HEK293T (cell line): ENCODE data around the gene TPMT.

Experiments
- CTCF ChIA-PET: fragments of 350-600 bp; formaldehyde crosslinking; extraction: SDS; loops from one replicate; lab custom pipeline; 2021; ENCODE audit warnings: antibody characterized with exemption, inconsistent platforms; lab: Yijun Ruan, JAX
- POLR2A ChIA-PET: fragments of 350-600 bp; formaldehyde crosslinking; extraction: SDS; loops from one replicate; lab custom pipeline; 2020; ENCODE audit warnings: antibody characterized with exemption, inconsistent platforms; lab: Yijun Ruan, JAX
- DNase-seq: peaks from one replicate; pipeline ENCODE4 v3.0.0; 2012; ENCODE audit warnings: mixed read lengths; ENCODE audit errors: extremely low spot score
- ARNT ChIP-seq: fragments of 450-650 bp; IDR thresholded peaks from 2 replicates; pipeline ENCODE4 v1.6.1; 2017; ENCODE audit warnings: mild to moderate bottlenecking
- BHLHE40 ChIP-seq: fragments of 450-650 bp; IDR thresholded peaks from 2 replicates; pipeline ENCODE4 v1.6.1; 2016; ENCODE audit warnings: mild to moderate bottlenecking, moderate library complexity, borderline replicate concordance
- CTBP1 ChIP-seq: fragments of 450-650 bp; IDR thresholded peaks from 2 replicates; pipeline ENCODE4 v1.6.1; 2016; ENCODE audit warnings: borderline replicate concordance
- ELF4 ChIP-seq: fragments of 450-650 bp; IDR thresholded peaks from 2 replicates; pipeline ENCODE4 v1.6.1; 2017; ENCODE audit warnings: antibody characterized with exemption
- FOXA1 ChIP-seq: fragments of 450-650 bp; IDR thresholded peaks from 2 replicates; pipeline ENCODE4 v1.6.1; 2016; ENCODE audit warnings: mild to moderate bottlenecking
- FOXK2 ChIP-seq: fragments of 450-650 bp; IDR thresholded peaks from 2 replicates; pipeline ENCODE4 v1.6.1; 2016; ENCODE audit warnings: mild to moderate bottlenecking
- FOXM1 ChIP-seq: fragments of 450-650 bp; IDR thresholded peaks from 2 replicates; pipeline ENCODE4 v1.6.1; 2017; ENCODE audit warnings: mild to moderate bottlenecking, borderline replicate concordance
- HDGF ChIP-seq: fragments of 450-650 bp; IDR thresholded peaks from 2 replicates; pipeline ENCODE4 v1.6.1; 2017; ENCODE audit warnings: antibody characterized with exemption, borderline replicate concordance
- L3MBTL2 ChIP-seq: fragments of 450-650 bp; conservative IDR thresholded peaks from 2 replicates; pipeline ENCODE4 v1.6.1; 2016; ENCODE audit warnings: mild to moderate bottlenecking
- LEF1 ChIP-seq: fragments of 450-650 bp; IDR thresholded peaks from 2 replicates; pipeline ENCODE4 v1.6.1; 2017; ENCODE audit warnings: mild to moderate bottlenecking, borderline replicate concordance
- NFRKB ChIP-seq: fragments of 450-650 bp; IDR thresholded peaks from 2 replicates; pipeline ENCODE4 v1.6.1; 2016; ENCODE audit warnings: mild to moderate bottlenecking, moderate library complexity
- SP1 ChIP-seq: fragments of 450-650 bp; IDR thresholded peaks from 2 replicates; pipeline ENCODE4 v1.6.1; 2017
- SUZ12 ChIP-seq: fragments of 450-650 bp; IDR thresholded peaks from 2 replicates; pipeline ENCODE4 v1.6.1; 2016; ENCODE audit warnings: mild to moderate bottlenecking
- TARDBP ChIP-seq: fragments of 450-650 bp; IDR thresholded peaks from 2 replicates; pipeline ENCODE4 v1.6.1; 2016
- ZNF384 ChIP-seq: fragments of 450-650 bp; IDR thresholded peaks from 2 replicates; pipeline ENCODE4 v1.6.1; 2016
- TF ChIP-seq, protein P1 (sequence below): fragments of 450-650 bp; IDR thresholded peaks from 2 replicates; pipeline ENCODE4 v1.6.1; 2016

Gene TPMT

DNA sequence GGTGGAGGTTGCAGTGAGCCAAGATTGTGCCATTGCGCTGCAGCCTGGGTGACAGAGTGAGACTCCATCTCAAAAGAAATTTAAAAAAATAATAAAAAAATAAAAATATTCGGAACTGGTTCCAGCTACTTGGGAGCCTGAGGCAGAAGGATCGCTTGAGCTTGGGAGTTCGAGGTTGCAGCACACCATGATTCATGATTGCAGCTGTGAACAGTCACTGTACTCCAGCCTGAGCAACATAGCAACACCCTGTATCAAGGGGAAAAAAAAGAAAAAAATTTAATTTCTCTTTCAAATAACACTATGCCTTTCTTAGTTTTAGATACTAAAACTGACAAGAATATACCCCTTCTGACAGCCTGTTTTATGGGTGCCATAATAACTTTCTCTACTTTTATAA lies 10.9 kb upstream of the TPMT start:
- ChIA-PET POLR2A (no interaction called here), CTCF (interaction anchor here (1.1 kb wide), 1 partner anchor 137 kb away, joined by 4 read pairs; no protein-coding TSS in a partner anchor)
- TF ChIP-seq NFRKB (no peak), CTBP1 (no peak)
- no peak for DNase-seq

DNA sequence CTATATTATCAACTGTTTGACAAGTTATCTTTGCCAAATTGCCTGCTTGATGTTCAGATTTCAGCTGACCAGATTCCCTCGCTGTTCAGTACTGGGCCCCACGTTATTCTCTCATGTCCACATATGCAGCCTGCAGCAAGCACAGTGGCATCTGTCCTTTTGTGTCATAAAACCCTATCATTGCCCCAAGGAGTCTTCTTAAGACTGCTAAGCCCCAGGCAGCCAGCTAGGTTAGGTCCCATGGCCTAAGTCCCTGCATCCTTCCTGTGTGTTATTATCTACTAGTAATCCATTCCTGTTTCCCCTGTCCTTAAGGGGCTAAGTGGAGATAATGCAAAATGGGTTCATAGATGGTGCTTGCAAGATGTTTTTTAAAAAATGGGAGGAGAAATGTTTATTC lies 7.5 kb upstream of the TPMT start:
- TF ChIP-seq SP1, result no peak
- no peak for DNase-seq
- ChIA-PET CTCF (no interaction called here), POLR2A (no interaction called here)

DNA sequence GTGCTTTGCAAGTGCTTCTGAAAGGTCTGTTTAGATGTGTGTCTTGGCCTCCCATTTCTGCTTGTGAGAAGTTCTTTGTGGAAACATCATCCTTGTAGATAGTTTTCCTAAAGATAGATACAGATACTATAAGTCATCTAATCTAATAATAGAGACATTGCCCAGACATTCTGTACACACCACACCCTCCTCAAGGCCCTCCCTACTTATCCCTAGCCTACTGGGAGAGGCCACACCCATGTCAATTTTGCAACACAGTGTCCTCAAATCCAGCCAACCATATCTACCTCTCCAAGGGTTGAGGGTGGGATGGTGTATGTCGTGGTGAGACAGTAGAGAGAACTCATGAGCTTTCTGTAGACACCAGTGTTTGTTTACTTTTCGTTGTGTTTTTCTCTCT lies 6.6 kb upstream of the TPMT start:
- DNase-seq, result no peak
- POLR2A ChIA-PET, result no interaction called here
- CTCF ChIA-PET, result no interaction called here
- TF ChIP-seq NFRKB (no peak), FOXA1 (no peak), SP1 (no peak), FOXM1 (no peak), LEF1 (no peak), L3MBTL2 (no peak), BHLHE40 (no peak), TARDBP (no peak), CTBP1 (no peak), ZNF384 (no peak), HDGF (no peak), ARNT (no peak), FOXK2 (no peak), SUZ12 (no peak)
- TF ChIP-seq, protein P1, sequence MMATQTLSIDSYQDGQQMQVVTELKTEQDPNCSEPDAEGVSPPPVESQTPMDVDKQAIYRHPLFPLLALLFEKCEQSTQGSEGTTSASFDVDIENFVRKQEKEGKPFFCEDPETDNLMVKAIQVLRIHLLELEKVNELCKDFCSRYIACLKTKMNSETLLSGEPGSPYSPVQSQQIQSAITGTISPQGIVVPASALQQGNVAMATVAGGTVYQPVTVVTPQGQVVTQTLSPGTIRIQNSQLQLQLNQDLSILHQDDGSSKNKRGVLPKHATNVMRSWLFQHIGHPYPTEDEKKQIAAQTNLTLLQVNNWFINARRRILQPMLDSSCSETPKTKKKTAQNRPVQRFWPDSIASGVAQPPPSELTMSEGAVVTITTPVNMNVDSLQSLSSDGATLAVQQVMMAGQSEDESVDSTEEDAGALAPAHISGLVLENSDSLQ, result no peak

DNA sequence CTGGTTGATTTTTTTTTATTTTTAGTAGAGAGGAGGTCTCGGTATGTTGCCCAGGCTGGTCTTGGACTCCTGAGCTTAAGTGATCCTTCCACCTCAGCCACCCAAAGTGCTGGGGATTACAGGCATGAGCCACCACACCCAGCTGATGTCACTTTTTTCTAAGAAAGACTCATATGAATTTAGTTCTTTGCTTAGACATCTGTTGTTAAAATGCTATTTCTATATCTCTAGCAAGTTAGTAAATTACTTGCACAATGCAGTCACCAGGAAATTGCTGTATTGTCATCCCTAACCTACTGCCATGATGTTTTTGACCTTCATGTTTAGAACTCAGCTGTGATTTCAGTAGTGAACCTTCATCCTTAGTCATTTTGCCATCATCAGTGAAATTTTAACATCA lies 6.0 kb upstream of the TPMT start:
- DNase-seq, result no peak
- CTCF ChIA-PET, result no interaction called here
- POLR2A ChIA-PET, result no interaction called here
- no peak for TF ChIP-seq LEF1
- no peak for TF ChIP-seq HDGF
- TF ChIP-seq, protein P1, result no peak
- TF ChIP-seq SUZ12, result no peak
- no peak for TF ChIP-seq FOXM1
- no peak for TF ChIP-seq NFRKB

DNA sequence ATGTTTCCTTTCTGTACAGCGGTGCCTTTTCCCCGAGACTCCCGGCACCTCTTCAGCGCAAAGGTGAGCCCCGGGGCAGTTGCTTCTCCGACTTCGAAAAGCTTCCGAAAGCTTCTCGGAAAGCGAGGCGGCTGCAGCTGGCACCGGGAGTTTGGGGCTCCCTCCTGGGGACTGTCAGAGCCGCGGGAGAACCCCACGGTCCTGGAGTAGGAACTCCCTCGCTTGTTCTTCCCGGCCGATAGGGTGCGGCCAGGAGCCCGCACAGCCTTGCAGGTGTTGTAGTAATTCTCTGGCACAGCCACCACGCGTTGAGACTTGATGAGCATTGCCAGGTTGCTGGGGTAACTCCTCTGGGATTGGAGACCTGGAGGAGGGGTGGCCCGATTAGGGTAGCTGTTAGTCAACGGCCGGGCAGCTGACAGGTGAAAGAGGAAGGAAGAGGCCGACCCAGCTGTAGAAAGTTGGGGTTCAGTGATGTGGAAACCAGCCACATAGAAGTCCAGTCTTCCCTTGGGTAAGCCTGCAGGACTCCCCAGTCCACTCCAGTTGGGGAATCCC lies 1.1 kb upstream of the TPMT start:
- CTCF ChIA-PET, result interaction anchor here (0.7 kb wide), 1 partner anchor 141 kb away, joined by 4 read pairs; no protein-coding TSS in a partner anchor
- DNase-seq, result peak; percentile 65
- POLR2A ChIA-PET, result no interaction called here
- TF ChIP-seq TARDBP (no peak), FOXK2 (no peak), SUZ12 (no peak), ELF4 (no peak), FOXA1 (no peak), ARNT (no peak), CTBP1 (no peak), ZNF384 (no peak), L3MBTL2 (no peak)

DNA sequence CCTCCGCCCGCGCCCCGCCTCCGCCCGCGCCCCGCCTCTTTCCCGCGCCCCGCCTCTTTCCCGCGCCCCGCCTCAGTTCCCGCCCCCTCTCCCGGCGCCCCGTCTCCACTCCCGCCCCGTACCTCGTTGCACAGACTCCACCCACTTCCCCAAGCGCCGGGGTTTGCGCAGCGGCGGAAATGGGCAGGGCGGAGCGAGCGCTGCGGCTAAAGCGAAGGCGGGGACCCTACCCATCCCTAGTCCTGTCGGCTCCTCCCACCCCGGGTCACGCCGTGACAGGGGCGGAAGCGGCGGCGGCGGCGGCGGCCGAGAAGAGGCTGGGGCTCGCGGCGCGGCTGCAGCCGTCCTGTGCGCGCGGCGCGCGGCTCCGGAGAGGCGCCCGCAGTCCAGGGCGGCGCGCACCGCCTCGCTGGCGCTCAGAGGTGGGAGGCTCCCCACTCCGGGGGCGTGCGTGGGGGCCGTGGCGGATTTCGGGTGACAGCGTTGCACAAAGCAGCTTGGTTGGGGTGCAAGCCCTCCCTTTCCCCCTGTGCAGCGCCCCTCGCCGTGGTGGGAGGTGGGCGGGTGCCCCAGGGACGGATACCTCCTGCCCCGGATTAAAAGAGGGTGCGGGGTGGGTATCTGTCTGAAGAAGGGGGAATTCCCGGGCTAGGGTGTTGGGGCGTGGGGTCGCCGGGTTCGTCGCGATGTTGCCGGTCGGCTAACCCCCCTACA lies 430 bp upstream of the TPMT start, which contains the start of gene KDM1B:
TSS of gene KDM1B (plus strand) at position 273 of the 714 bp plus-strand sequence. CDS start 4,474 bp downstream, outside the sequence.
- ChIA-PET POLR2A (interaction anchor here (0.7 to 1.3 kb wide), 2 partner anchors 14 to 1334 kb away, joined by 3 read pairs; no protein-coding TSS in a partner anchor), CTCF (interaction anchor here (0.5 to 0.7 kb wide), 2 partner anchors 44 to 142 kb away, joined by 3 to 4 read pairs; no protein-coding TSS in a partner anchor)
- TF ChIP-seq SP1, result no peak
- TF ChIP-seq, protein P1, result 0 out of 2 replicates have a peak, but pooled peaks have one; percentile 4
- peak; percentile 99 for DNase-seq

DNA sequence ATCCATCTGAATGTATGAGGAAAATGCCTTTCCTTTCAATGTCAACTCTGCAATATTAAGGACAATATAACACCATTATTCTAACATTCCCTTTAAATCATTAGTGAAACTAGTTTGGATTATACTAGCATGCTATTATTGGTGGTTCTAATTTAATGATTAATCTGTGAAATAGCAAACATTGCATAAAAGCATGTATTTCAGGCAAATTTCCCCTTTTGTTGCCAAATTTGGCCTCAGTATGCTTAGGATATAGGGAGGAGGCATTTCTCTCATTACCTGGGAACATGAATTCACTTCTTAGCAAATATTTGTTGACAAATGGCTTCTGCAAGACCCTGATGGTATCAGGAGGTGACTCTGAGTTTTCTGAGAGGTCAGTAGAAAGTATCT lies 1.6 kb downstream of the TPMT start:
- ChIA-PET POLR2A (no interaction called here), CTCF (no interaction called here)
- DNase-seq, result no peak
- no peak for TF ChIP-seq ELF4
- TF ChIP-seq FOXK2, result no peak
- no peak for TF ChIP-seq FOXM1
- no peak for TF ChIP-seq SP1
- no peak for TF ChIP-seq FOXA1
- TF ChIP-seq L3MBTL2, result no peak
- TF ChIP-seq CTBP1, result no peak
- no peak for TF ChIP-seq LEF1
- TF ChIP-seq TARDBP, result no peak
- TF ChIP-seq, protein P1, result no peak
- TF ChIP-seq BHLHE40, result no peak
- TF ChIP-seq NFRKB, result no peak
- no peak for TF ChIP-seq ARNT
- TF ChIP-seq SUZ12, result no peak
- TF ChIP-seq ZNF384, result no peak
- TF ChIP-seq HDGF, result no peak
